ENCODE results near the gene KDM4B.

- TF ChIP-seq BCLAF1 (IDR thresholded peaks at IDR 0.05): no peak
- TF ChIP-seq RFX5 (IDR thresholded peaks at IDR 0.05; ENCODE audit: low read depth, low read length): no peak
- no peak for TF ChIP-seq CTCF (IDR thresholded peaks at IDR 0.05 in 2 of 3, conservative IDR thresholded peaks at IDR 0.05 in 1 of 3; ENCODE audit: control insufficient read depth in 2 of 3, extremely low read depth in 1 of 3, insufficient read depth in 1 of 3, low read depth in 3 of 3, low read length in 3 of 3)
- 0 out of 2 replicates have a peak, but pooled peaks have one; percentile 19 for TF ChIP-seq POLR2A (IDR thresholded peaks at IDR 0.05; ENCODE audit: low read depth, low read length)
- no peak for TF ChIP-seq POLR2AphosphoS5 (IDR thresholded peaks at IDR 0.05; ENCODE audit: low read length)
- no peak for TF ChIP-seq ESRRA (IDR thresholded peaks at IDR 0.05; ENCODE audit: low read length)
- no peak for TF ChIP-seq ZNF217 (IDR thresholded peaks at IDR 0.05)
- TF ChIP-seq ZBTB4 (CRISPR knock-in tag; IDR thresholded peaks at IDR 0.05): no peak
Observed at GRCh38 chr19:5156231-5156986, 187.5 kb downstream of the KDM4B start.

Measured in GM12878 (cell line).